ENCODE data around the gene NAGK.
"Not testable (repeated sequence)": the region's sequence is repeated elsewhere in the genome, so short reads cannot be mapped to it uniquely, and the experiment has no call there.

GRCh38 chr2:71019989-71020388 lies 48.5 kb upstream of the NAGK start:
- not testable (repeated sequence) for TF ChIP-seq POLR2AphosphoS5 (IDR thresholded peaks at IDR 0.05; ENCODE audit: insufficient read depth in 1 of 2, low read depth in 1 of 2); CTCF (IDR thresholded peaks at IDR 0.05); POLR2A (IDR thresholded peaks at IDR 0.05)

Measured in vagina (tissue), 2 donors.